Common myeloid progenitor, CD34-positive (primary cell): ENCODE data around the gene TK2. TPM values are rescaled to one million over a fixed set of nuclear protein-coding genes. Genes with fewer than 3 reads are reported as not detected.
"Not testable (repeated sequence)": the region's sequence is repeated elsewhere in the genome, so short reads cannot be mapped to it uniquely, and the experiment has no call there.

Experiments used
- CTCF ChIA-PET: fragments of 350-600 bp; sonication (Branson Sonifier 250); formaldehyde crosslinking; loops from one replicate; lab custom pipeline; 2021; ENCODE audit warnings: antibody characterized with exemption; lab: Charles Lee
- POLR2A ChIA-PET: fragments of 350-600 bp; sonication (Branson Sonifier 250); formaldehyde crosslinking; loops from one replicate; lab custom pipeline; 2021; ENCODE audit warnings: antibody characterized with exemption; lab: Charles Lee
- DNase-seq, 3 donors: peaks; one replicate each; pipeline versions ENCODE4 v3.0.0 to v3.0.0-alpha.2; 2013
- H3K27ac ChIP-seq, 2 experiments: 1 replicate in 1 of 2; 2 replicates in 1 of 2; pipeline ENCODE4 v1.7.0; 2013; ENCODE audit warnings: inconsistent platforms in 2 of 2, low read length in 2 of 2, mild to moderate bottlenecking in 2 of 2, low read depth in 1 of 2, moderate library complexity in 1 of 2; ENCODE audit not compliant: severe bottlenecking in 2 of 2, insufficient read depth in 1 of 2, poor library complexity in 1 of 2
- H3K27me3 ChIP-seq, 5 experiments: replicated peaks in 2 of 5; 1 replicate in 3 of 5; 2 replicates in 2 of 5; pipeline versions ENCODE4 v1.6.1 to v1.7.0; 2013; ENCODE audit warnings: low read length in 4 of 5, mild to moderate bottlenecking in 2 of 5, moderate library complexity in 2 of 5, inconsistent platforms in 1 of 5; ENCODE audit not compliant: insufficient read depth in 5 of 5, control insufficient read depth in 4 of 5
- H3K36me3 ChIP-seq, 4 experiments: 1 replicate in 2 of 4; 2 replicates in 2 of 4; pipeline versions ENCODE4 v1.6.1 to v1.7.0; 2013; ENCODE audit warnings: low read length in 3 of 4, control low read depth in 1 of 4, mild to moderate bottlenecking in 1 of 4; ENCODE audit not compliant: control insufficient read depth in 4 of 4, insufficient read depth in 4 of 4
- H3K4me1 ChIP-seq, 4 experiments: 1 replicate in 3 of 4; 2 replicates in 1 of 4; pipeline versions ENCODE4 v1.6.1 to v1.7.1; 2013; ENCODE audit warnings: low read length in 3 of 4, mild to moderate bottlenecking in 3 of 4, control low read depth in 1 of 4, inconsistent platforms in 1 of 4, moderate library complexity in 1 of 4; ENCODE audit not compliant: control insufficient read depth in 4 of 4, insufficient read depth in 4 of 4; ENCODE audit errors: control extremely low read depth in 1 of 4
- H3K4me3 ChIP-seq, 7 experiments: 1 replicate in 4 of 7; 2 replicates in 3 of 7; pipeline versions ENCODE4 v1.5.1 to v1.7.0; 2013; ENCODE audit warnings: mild to moderate bottlenecking in 7 of 7, low read length in 6 of 7, moderate library complexity in 6 of 7, inconsistent platforms in 2 of 7, low read depth in 2 of 7, control low read depth in 1 of 7; ENCODE audit not compliant: insufficient read depth in 4 of 7, control insufficient read depth in 1 of 7; ENCODE audit errors: extremely low read depth in 1 of 7
- H3K9me3 ChIP-seq, 5 experiments: 1 replicate in 4 of 5; 2 replicates in 1 of 5; pipeline versions ENCODE4 v1.6.1 to v1.7.1; 2013; ENCODE audit warnings: low read length in 4 of 5, mild to moderate bottlenecking in 2 of 5, inconsistent platforms in 1 of 5, low read depth in 1 of 5, moderate library complexity in 1 of 5; ENCODE audit not compliant: control insufficient read depth in 4 of 5, insufficient read depth in 2 of 5; ENCODE audit errors: control extremely low read depth in 1 of 5
- WGBS: methylation state at CpG from one replicate; pipeline ENCODE4 v1.1.5; 2013; ENCODE audit not compliant: insufficient coverage; 5-methylcytosine and 5-hydroxymethylcytosine counted together
- polyA plus RNA-seq: library from polyadenylated mRNA; unstranded; fragments of 120-200 nt; gene quantifications from one replicate; pipeline ENCODE4 v1.2.1, GENCODE V29; 2013

Gene TK2
- polyA plus RNA-seq = 13.3 TPM

DNA sequence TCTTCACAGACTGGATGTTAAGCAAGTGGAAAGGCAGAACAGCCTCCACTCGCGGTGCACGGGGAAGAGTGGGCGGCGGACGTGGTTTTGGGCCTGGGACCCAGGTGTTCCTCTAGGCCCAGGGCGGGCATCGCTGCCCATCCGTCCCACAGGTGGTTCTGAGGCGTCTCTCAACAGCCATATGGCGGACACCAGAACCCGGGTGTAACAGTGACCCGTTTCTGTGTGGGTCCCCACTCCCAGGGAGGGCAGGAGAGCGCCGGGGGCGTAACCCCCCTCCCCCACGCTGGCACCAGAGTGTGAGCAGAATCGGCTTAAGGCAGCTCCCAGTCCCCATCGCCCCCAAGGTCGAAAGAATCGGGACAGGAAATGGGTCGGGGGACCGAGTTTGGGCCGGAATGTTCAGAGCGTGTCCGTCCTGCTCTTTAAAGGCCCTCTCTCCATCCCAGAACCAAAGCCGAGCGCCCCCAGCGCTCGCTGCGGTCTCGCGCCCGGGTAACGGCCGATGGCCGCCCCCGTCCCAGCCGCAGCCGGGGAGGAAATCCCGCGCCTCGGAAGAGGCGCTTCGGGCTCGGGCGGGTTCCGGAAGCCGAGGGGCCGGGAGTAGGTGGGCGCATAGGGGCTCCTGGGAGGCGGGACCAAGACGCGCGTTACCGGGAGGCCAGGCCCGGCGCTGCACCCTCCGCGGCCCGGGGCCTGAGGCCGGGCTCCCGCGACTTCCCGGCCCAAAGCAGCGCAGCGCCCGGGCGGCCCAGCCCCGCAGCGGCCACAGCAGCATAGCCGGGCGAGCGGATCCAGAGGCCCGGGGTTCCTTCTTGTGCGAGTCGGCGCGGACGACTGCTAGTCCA is at the start of gene TK2:
TK2 (minus strand) TSS at position 839 of the 848 bp plus-strand sequence; CDS start at position 778, 61 bp downstream.
- peak; percentile 32 to 68 (median 57) for DNase-seq
- peak within 1 kb of the TSS; percentile 39 to 83 (median 72) for H3K4me3 ChIP-seq
- peaks cover 0 to 4% (median 0%) of the 10 kb centered on the region in 4 experiments for H3K36me3 ChIP-seq
- POLR2A ChIA-PET = interaction anchor here (0.9 to 6.0 kb wide), 4 partner anchors 10 to 55 kb away, joined by 3 to 52 read pairs (median 4); partner anchors contain the start of gene CMTM3
- H3K27ac ChIP-seq = peak within 1 kb of the TSS; percentile 66 to 87
- 3% methylated on average over 73 of the region's 80 CpGs for WGBS
- H3K9me3 ChIP-seq = no peaks in the 10 kb centered on the region
- CTCF ChIA-PET = interaction anchor here (0.8 to 12.6 kb wide), 9 partner anchors 10 to 40 kb away, joined by 3 to 168 read pairs (median 9); partner anchors contain the start of genes CMTM1 and CMTM2
- H3K4me1 ChIP-seq = peaks cover 20 to 66% (median 58%) of the 10 kb centered on the region in 4 experiments
- no peaks in the 10 kb centered on the region for H3K27me3 ChIP-seq

- H3K27me3 ChIP-seq = no peaks in the 10 kb centered on the region
- peaks cover 0 to 20% (median 4%) of the 10 kb centered on the region in 5 experiments for H3K9me3 ChIP-seq
- POLR2A ChIA-PET = no interaction called here
- WGBS = no CpG with 5 or more reads among the region's 3 CpGs
- peak in 2 of 3 donors; percentile 49 to 60 for DNase-seq
- no peak overlapping the region for H3K4me3 ChIP-seq
- CTCF ChIA-PET = interaction anchor here (1.1 to 5.1 kb wide), 7 partner anchors 8 to 199 kb away, joined by 3 to 27 read pairs (median 4); no protein-coding TSS in a partner anchor
- H3K4me1 ChIP-seq = peaks cover 0 to 7% (median 1%) of the 10 kb centered on the region in 4 experiments
- no peaks in the 10 kb centered on the region for H3K36me3 ChIP-seq
- no peak overlapping the region for H3K27ac ChIP-seq
Observed at GRCh38 chr16:66598111-66598510, 48.2 kb upstream of the TK2 start.

DNA sequence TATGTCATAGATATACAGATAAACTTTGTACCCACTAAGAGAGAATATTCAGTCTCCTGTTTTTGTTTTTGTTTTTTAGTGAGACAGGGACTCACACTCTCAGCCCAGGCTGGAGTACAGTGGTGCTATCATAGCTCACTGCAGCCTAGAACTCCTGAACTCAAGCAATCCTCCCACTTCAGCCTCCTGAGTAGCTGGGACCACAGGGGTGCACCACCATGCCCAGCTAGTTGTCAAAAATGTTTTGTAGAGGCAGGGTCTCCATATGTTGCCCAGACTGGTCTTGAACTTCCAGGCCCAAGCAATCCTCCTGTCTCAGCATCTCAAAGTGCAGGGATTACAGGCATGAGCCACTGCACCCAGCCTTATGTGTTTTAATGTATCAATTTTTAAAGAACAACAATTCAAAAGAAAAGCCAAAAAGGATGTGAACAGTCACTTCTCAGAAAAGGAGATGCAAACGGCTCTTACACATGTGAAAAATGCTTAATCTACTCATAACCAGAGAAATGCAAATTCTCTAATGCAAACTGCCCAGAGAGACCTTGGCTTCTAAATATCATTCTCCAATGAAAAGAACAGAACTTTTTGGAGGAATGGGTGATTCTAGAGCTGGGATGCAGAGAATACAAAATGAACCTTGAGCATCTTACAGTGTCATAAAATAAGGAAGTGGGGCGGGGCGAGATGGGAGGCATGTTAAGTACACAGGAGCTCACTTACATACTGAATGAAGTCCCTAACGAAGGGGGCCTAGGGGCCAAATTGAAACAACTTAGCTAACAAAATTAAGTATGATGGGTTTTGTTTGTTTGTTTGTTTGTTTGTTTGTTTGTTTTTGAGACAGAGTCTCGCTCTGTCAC is 47.3 kb upstream of the TK2 start:
- 100% methylated on average over 1 of the region's 5 CpGs for WGBS
- POLR2A ChIA-PET = no interaction called here
- CTCF ChIA-PET = interaction anchor here (1.1 to 1.3 kb wide), 6 partner anchors 11 to 199 kb away, joined by 3 to 7 read pairs (median 4); no protein-coding TSS in a partner anchor
- Histone ChIP-seq H3K27ac (no peak overlapping the region), H3K4me1 (peaks cover 0 to 4% (median 1%) of the 10 kb centered on the region in 4 experiments), H3K27me3 (no peaks in the 10 kb centered on the region), H3K4me3 (no peak overlapping the region), H3K9me3 (peaks cover 0 to 20% (median 4%) of the 10 kb centered on the region in 5 experiments), H3K36me3 (no peaks in the 10 kb centered on the region)
- peak in 1 of 3 donors; percentile 41 for DNase-seq

DNA sequence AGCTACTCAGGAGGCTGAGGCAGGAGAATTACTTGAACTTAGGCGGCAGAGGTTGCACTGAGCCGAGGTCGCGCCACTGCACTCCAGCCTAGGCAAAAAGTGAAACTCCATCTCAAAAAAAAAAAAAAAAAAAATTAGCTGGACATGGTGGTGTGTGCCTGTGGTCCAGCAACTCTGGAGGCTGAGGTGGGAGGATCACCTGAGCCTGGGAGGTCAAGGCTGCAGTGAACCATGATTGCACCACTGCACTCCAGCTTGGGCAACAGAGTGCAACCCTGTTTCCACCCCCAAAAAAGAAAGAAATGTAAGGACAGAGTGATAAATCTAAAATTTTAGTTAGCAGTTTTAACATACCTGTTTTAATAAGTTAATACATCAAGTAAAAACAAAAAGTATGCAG is 46.6 kb upstream of the TK2 start:
- DNase-seq, POLR2A ChIA-PET, H3K36me3 ChIP-seq, H3K27me3 ChIP-seq, H3K4me1 ChIP-seq, H3K4me3 ChIP-seq, H3K27ac ChIP-seq: not testable (repeated sequence)
- peaks cover 0 to 15% (median 4%) of the 10 kb centered on the region in 5 experiments for H3K9me3 ChIP-seq
- WGBS = 80% methylated on average over 1 of the region's 4 CpGs
- CTCF ChIA-PET = interaction anchor here (0.9 to 1.2 kb wide), 4 partner anchors 12 to 117 kb away, joined by 3 to 4 read pairs (median 4); partner anchors contain the start of gene CMTM2

DNA sequence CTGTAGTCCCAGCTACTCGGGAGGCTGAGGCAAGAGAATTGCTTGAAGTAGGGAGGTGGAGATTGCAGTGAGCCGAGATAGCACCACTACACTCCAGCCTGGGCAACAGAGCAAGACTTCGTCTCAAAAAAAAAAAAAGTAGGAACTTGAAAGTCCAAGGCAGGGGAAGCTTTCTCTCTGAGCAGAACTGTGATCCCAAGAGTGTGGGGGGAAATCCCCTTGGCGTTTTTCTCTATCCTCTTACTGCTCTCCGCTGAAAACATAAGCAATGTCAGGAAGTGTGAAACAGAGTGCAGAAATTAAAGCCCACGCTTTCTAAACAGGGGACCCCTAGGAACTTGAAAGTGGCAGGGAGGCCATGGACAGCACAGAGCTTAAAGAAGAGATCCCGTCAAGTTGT is 44.8 kb upstream of the TK2 start:
- ChIA-PET CTCF (interaction anchor here (0.9 to 2.1 kb wide), 6 partner anchors 9 to 190 kb away, joined by 3 to 10 read pairs (median 5); no protein-coding TSS in a partner anchor), POLR2A (no interaction called here)
- no peak overlapping the region for H3K27ac ChIP-seq
- no peak overlapping the region for H3K4me3 ChIP-seq
- H3K27me3 ChIP-seq = no peaks in the 10 kb centered on the region
- H3K9me3 ChIP-seq = peaks cover 0 to 5% (median 0%) of the 10 kb centered on the region in 5 experiments
- DNase-seq = no peak
- no peaks in the 10 kb centered on the region for H3K36me3 ChIP-seq
- 81% methylated on average over 6 of the region's 7 CpGs for WGBS
- peaks cover 2 to 19% (median 12%) of the 10 kb centered on the region in 4 experiments for H3K4me1 ChIP-seq

DNA sequence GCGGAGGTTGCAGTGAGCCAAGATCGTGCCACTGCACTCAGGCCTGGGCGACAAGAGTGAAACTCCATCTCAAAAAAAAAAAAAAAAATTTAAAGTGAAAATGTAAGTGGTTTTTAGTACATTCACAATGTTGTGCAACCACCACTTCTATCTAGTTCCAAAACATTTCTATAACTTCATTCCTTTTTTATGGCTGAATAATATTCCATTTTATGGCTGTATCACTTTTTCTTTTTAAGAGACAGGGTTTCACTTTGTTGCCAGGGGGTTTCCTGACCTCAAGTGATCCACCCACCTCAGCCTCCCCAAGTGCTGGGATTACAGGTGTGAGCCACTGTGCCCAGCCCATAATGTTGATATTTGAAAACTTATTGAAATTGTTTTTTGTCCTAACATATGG is 42.9 kb upstream of the TK2 start:
- Histone ChIP-seq H3K36me3 (no peaks in the 10 kb centered on the region), H3K9me3 (peaks cover 0 to 5% (median 0%) of the 10 kb centered on the region in 5 experiments), H3K27me3 (no peaks in the 10 kb centered on the region), H3K4me3 (no peak overlapping the region), H3K27ac (no peak overlapping the region), H3K4me1 (peaks cover 3 to 34% (median 28%) of the 10 kb centered on the region in 4 experiments)
- POLR2A ChIA-PET = no interaction called here
- no peak for DNase-seq
- WGBS = no CpG with 5 or more reads among the region's 3 CpGs
- CTCF ChIA-PET = interaction anchor here (1.6 kb wide), 1 partner anchor 10 kb away, joined by 5 read pairs; no protein-coding TSS in a partner anchor
